Lower leg skin (tissue), 3 donors: ENCODE data around the gene IP6K2.

Experiments
- POLR2A ChIP-seq, 2 donors: fragments of 450-650 bp; IDR thresholded peaks; one replicate each; pipeline ENCODE4 v1.6.1; 2016 to 2017; ENCODE audit warnings: antibody characterized with exemption in 2 of 2, mild to moderate bottlenecking in 1 of 2, moderate library complexity in 1 of 2
- TF ChIP-seq, protein P1 (sequence below), 3 donors: fragments of 450-650 bp; IDR thresholded peaks; one replicate each; pipeline ENCODE4 v1.5.1; 2016; ENCODE audit warnings: antibody characterized with exemption in 3 of 3, mild to moderate bottlenecking in 3 of 3, moderate library complexity in 2 of 3

DNA sequence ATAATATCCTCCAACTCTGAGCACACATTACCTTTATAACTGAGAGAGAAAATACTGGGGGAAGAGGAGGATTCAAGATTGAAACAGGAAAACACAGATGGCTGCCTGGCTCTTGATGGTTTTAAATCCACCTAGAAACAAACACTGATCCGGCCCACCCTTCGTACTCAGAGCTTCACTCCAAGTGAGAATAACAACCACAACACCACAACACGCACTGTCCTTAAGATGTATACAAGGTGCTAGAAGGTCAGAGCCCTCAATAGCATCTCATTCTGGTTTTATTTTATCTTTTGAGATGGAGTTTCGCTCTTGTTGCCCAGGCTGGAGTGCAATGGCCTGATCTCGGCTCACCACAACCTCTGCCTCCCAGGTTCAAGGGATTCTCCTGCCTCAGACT is 9.9 kb downstream of the IP6K2 start:
- no peak for TF ChIP-seq POLR2A (IDR thresholded peaks at IDR 0.05)
- TF ChIP-seq, protein P1, sequence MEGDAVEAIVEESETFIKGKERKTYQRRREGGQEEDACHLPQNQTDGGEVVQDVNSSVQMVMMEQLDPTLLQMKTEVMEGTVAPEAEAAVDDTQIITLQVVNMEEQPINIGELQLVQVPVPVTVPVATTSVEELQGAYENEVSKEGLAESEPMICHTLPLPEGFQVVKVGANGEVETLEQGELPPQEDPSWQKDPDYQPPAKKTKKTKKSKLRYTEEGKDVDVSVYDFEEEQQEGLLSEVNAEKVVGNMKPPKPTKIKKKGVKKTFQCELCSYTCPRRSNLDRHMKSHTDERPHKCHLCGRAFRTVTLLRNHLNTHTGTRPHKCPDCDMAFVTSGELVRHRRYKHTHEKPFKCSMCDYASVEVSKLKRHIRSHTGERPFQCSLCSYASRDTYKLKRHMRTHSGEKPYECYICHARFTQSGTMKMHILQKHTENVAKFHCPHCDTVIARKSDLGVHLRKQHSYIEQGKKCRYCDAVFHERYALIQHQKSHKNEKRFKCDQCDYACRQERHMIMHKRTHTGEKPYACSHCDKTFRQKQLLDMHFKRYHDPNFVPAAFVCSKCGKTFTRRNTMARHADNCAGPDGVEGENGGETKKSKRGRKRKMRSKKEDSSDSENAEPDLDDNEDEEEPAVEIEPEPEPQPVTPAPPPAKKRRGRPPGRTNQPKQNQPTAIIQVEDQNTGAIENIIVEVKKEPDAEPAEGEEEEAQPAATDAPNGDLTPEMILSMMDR (IDR thresholded peaks at IDR 0.05): no peak
